NCI-H2196 (cell line): Measurements from ENCODE around the gene INF2.

Experiments used
- DNase-seq: peaks from one replicate; lab custom pipeline; 2025; ENCODE audit not compliant: unreplicated experiment; lab: John Stamatoyannopoulos, UW

INF2 gene

GRCh38 chr14:104700747-104701217 is 11.4 kb downstream of the INF2 start:
- no peak for DNase-seq

- DNase-seq, result no peak
Measured at GRCh38 chr14:104701383-104702076, 12.1 kb downstream of the INF2 start.

- no peak for DNase-seq
Measured at GRCh38 chr14:104702106-104702505, 12.7 kb downstream of the INF2 start.

- DNase-seq, result no peak
Measured at GRCh38 chr14:104702673-104703072, 13.3 kb downstream of the INF2 start.

- DNase-seq, result no peak
Measured at GRCh38 chr14:104703269-104703668, 13.9 kb downstream of the INF2 start.

- no peak for DNase-seq
Measured at GRCh38 chr14:104704252-104704651, 14.8 kb downstream of the INF2 start.

- no peak for DNase-seq
Measured at GRCh38 chr14:104705340-104706047, 16.1 kb downstream of the INF2 start.

GRCh38 chr14:104706733-104707607 is 17.6 kb downstream of the INF2 start:
- DNase-seq, result no peak

- DNase-seq, result no peak
Measured at GRCh38 chr14:104707608-104708595, 18.5 kb downstream of the INF2 start.

- DNase-seq, result peak; percentile 42
Measured at GRCh38 chr14:104708606-104709268, 19.3 kb downstream of the INF2 start.

GRCh38 chr14:104709387-104710039 is 20.1 kb downstream of the INF2 start:
- no peak for DNase-seq

GRCh38 chr14:104710071-104710735 is 20.8 kb downstream of the INF2 start:
- DNase-seq, result no peak

- DNase-seq, result no peak
Measured at GRCh38 chr14:104712881-104713734, 23.7 kb downstream of the INF2 start.

- DNase-seq, result no peak
Measured at GRCh38 chr14:104714066-104714465, 24.6 kb downstream of the INF2 start.

GRCh38 chr14:104714681-104715080 is 25.3 kb downstream of the INF2 start:
- no peak for DNase-seq

GRCh38 chr14:104715416-104715815 is 26.0 kb downstream of the INF2 start:
- DNase-seq, result no peak

- no peak for DNase-seq
Measured at GRCh38 chr14:104715871-104716270, 26.5 kb downstream of the INF2 start.

- no peak for DNase-seq
Measured at GRCh38 chr14:104717137-104717536, 27.7 kb downstream of the INF2 start.
